T-helper 1 cell treated with Interleukin-12 subunit alpha and Interleukin-12 subunit beta and Interleukin-4 antibody, amounts not matched to agents 30 ng/mL and 1 ng/mL, for 36 hours (primary cell): ENCODE data around the gene CAMKK1. TPM values are rescaled to one million over a fixed set of nuclear protein-coding genes. Genes with fewer than 3 reads are reported as not detected.

Experiments used
- intact Hi-C: fragments of 100-400 bp; cut with micrococcal nuclease; formaldehyde crosslinking; loops from one replicate; pipeline ENCODE4 v1.15.1; 2024
- total RNA-seq: library from RNA; stranded (reverse); gene quantifications from 2 replicates; pipeline ENCODE4 v1.2.3, GENCODE V29; 2022

CAMKK1 gene
- total RNA-seq, 1 donor from 2014 or later = 3.9 TPM

DNA sequence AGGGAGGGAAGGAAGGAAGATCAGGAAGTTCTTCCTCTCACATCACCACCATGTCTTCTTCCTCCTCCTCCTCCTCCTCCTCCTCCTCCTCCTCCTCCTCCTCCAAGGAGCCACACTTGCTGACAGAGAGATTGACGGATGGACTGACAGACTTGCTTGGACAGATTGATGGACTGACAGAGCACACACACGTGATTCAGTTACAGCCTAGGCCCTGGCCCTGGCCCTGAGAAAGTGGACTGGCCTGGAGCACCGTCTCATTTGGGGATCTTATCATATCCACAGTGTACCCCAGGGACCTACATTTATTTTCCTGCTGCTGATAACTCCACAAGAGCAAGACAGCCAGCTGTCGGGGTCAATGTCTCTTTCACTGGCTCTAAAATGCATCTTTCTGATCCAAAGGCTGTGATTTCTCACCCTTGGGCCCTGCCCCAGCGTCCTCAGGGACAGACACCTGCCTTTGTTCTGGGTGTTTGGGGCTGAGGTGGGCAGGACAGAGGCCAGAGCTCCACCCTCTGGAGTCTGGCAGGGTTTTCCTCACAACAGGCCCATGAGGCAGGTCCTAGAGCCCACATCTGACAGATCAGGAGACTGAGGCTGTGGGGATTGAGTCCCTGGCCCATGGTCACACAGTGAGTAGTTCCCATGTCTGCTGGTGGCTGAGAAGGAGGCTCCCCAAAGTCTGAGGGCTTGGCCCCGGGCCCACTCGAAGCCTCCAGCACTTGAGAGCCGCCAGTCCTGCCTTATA is 25.7 kb upstream of the CAMKK1 start:
- intact Hi-C loops = no loop called here

GRCh38 chr17:3917391-3917931 is 24.6 kb upstream of the CAMKK1 start:
- intact Hi-C loops = no loop called here

DNA sequence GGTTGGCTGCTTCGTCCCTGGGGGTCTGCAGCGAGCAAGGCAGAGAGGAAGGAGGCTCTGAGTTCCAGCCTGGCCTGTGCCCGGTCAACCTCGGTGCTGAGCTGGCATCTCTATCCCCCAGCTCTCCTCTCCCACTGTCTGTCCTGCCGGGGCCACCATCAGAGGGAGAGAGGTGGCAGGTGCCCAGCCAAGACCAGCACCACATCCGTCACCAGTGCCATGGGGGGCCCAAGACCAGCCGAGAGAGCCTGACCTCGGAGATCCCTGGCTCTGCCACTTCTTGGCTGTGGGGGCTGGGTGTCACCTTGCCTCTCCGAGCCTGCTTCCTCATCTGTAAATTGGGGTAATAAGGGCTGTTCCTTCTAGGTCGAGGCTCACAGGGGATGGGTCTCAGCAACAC is 24.0 kb upstream of the CAMKK1 start:
- intact Hi-C loops = no loop called here

DNA sequence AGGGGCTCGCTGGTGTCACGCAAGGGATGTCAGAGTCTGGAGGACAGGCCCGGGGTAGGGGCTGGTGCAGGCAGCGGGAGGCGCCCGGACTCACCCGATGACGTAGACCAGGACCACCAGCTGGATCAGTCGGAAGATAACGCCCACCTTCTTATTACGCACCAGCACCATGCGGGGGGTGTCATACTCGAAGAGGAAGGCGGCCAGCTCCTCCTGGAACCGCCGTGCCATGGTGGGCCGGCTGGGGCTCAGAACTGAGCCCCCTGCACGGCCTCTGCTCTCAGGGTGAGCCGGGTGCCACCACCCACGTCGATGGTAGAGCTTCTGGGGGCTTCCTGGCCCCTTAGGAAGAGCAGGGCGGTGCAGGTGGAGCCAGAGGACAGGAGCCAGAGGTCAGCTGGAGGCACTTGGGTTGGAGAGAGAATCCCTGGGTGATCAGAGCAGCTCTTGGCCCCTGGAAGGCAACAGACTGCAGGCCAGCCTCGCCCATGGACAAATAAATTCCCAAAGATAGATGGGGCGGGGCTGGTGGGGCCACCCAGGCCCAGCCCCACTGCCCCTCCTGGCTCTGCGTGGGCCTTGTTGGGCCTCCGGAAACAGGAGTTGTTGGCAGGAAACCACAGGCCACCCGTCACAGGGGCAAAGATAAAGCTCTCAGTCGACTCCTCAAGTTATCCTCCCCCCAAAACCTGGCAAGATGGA is 23.3 kb upstream of the CAMKK1 start, which contains the start of gene P2RX1:
Gene P2RX1 (minus strand): TSS at position 471 of the 702 bp plus-strand sequence. CDS start 240 bp downstream, at position 231.
- intact Hi-C loops = no loop called here

DNA sequence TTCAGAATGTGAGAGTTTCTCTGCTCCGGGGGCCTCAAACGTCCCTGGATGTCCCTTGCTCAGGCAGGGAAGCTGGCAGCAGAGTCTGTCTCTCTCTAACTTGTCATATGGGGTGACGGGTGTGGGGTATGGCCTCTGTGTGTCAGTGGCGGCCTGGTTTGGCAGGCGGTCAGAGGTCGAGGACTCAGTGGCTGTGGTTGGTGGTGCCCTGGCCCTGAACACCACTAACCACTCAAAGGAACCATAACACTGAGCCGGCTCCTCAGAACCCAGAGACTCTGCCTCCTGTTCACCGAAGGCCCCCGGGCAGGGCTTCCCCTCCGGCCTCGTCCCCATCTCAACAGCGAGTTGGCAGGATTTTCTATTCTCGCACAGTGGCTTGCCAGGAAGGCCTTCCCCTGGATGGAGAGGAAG is 22.7 kb upstream of the CAMKK1 start:
- intact Hi-C loops = no loop called here

- intact Hi-C loops = loop anchor here (1.0 to 5.0 kb wide), 6 partner anchors 48 to 228 kb away; partner anchors contain the start of genes ATP2A3, CYB5D2, NCBP3 and ZZEF1
These were observed 21.4 kb upstream of the CAMKK1 start for GRCh38 chr17:3914312-3914670.

GRCh38 chr17:3913531-3914311 is 20.9 kb upstream of the CAMKK1 start:
- intact Hi-C loops = loop anchor here (1.0 to 5.0 kb wide), 8 partner anchors 20 to 229 kb away; partner anchors contain the start of genes ATP2A3, CAMKK1, CYB5D2 and NCBP3

GRCh38 chr17:3912827-3913226 is 20.0 kb upstream of the CAMKK1 start:
- intact Hi-C loops = loop anchor here (1.0 to 5.0 kb wide), 6 partner anchors 20 to 229 kb away; partner anchors contain the start of genes ATP2A3, CAMKK1, CYB5D2 and NCBP3

- intact Hi-C loops = loop anchor here (5.0 kb wide), 4 partner anchors 51 to 231 kb away; partner anchors contain the start of genes ATP2A3, CYB5D2, NCBP3 and ZZEF1
These were observed 18.6 kb upstream of the CAMKK1 start for GRCh38 chr17:3911271-3912053.

GRCh38 chr17:3910420-3911270 is 17.8 kb upstream of the CAMKK1 start:
- intact Hi-C loops = loop anchor here (5.0 kb wide), 4 partner anchors 52 to 232 kb away; partner anchors contain the start of genes ATP2A3, CYB5D2, NCBP3 and ZZEF1

DNA sequence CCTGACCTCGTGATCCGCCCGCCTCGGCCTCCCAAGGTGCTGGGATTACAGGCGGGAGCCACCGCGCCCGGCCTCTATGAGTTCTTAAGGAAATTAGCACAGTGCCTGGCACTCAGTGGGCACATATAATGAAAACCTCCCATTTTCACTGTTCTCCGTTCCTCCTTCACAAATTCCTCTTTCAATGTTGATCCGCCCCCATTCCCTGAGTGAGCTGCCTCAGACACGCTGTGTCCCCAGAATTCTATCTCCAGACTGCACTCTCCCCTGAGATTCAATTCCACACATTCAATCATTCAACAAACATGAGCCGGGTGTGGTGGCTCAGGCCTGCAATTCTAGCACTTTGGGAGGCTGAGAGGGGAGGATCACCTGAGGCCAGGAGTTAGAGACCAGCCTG is 16.4 kb upstream of the CAMKK1 start:
- intact Hi-C loops = no loop called here

- intact Hi-C loops = no loop called here
These were observed 14.8 kb upstream of the CAMKK1 start for GRCh38 chr17:3907483-3908216.

- intact Hi-C loops = no loop called here
These were observed 14.0 kb upstream of the CAMKK1 start for GRCh38 chr17:3906881-3907280.

DNA sequence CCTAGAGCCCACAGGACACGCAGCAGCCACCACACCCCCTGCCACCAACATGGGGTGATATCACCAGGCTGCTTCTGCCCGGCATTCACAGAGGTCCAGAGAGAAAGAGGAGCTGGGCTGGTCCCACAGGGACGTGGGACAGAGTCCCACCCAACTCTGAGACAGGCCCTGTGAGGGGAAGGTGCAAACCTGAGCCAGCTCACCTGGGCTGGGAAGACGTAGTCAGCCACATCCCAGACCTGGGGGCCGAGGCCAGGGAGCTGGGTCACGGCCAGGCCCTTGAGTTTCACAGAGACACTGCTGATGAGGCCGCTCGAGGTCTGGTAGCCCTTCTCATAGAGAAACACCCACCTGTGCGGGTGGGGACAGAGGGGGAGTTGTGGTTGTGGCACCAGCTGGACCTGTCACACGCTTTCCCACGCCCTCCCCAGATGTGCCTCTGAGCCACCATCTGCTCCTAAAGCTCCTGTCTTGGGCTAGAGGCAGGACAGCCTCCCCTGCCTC is 12.2 kb upstream of the CAMKK1 start:
- intact Hi-C loops = no loop called here

DNA sequence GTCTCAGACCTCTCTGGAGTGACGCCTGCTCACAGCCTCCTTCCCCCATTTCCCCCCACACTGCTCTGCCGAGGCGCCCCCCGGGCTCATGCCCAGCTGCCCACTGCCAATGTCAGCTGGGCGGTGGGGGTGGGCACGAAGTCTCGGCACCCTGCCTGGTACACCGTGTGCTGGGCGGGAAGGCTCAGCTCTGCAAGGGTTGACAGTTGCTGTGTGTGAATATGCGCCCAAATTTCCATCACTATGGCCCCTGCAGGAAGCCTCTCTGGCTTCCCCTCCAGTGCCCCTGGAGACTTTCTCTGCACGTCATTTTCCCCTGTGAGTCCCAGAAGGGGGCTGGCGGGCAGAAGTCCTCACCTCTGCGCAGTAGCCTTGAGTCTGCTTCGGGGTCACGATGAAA is 11.6 kb upstream of the CAMKK1 start:
- intact Hi-C loops = no loop called here

GRCh38 chr17:3903881-3904290 is 11.0 kb upstream of the CAMKK1 start:
- intact Hi-C loops = no loop called here

GRCh38 chr17:3903051-3903825 is 10.4 kb upstream of the CAMKK1 start:
- intact Hi-C loops = no loop called here

DNA sequence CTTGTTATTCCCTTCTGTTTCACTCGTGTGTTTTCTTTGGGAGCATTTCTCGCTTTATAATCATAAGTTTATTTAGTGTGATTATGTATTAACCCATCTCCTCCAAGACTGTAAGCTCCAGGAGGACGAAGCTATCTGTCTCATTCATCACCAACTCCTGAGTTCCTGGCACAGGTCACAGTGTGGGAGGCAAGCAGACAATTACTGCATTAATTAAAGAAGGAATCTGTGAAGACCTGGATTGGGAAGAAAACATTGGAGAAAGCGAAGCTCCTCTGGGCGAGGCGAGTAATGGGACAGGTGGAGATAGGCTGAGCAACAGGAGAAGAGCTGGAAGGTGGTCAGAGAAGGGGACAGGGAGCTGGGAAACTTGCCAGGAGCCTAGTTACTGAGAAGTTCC is 7.8 kb upstream of the CAMKK1 start:
- intact Hi-C loops = no loop called here
